ENCODE results near the gene CFD.

Gene CFD

GRCh38 chr19:868458-869244 lies 9.2 kb downstream of the CFD start:
- no peak overlapping the region for H3K4me3 ChIP-seq (ENCODE audit: low read length, poor library complexity, severe bottlenecking)
- no peaks in the 10 kb centered on the region; the same call in 1 of the 2 replicates for H3F3A ChIP-seq (ENCODE audit: low read depth)
- H2AFZ ChIP-seq (ENCODE audit: low read length) = no peak overlapping the region
- no peak overlapping the region for H3K4me2 ChIP-seq (ENCODE audit: low read depth, low read length, poor library complexity, severe bottlenecking)
- no peak for TF ChIP-seq CTCF (conservative IDR thresholded peaks at IDR 0.05; ENCODE audit: low read length)
- TF ChIP-seq EZH2phosphoT487 (IDR thresholded peaks at IDR 0.05; ENCODE audit: borderline replicate concordance) = no peak
- H3K4me1 ChIP-seq (ENCODE audit: insufficient read depth, low read length, poor library complexity, severe bottlenecking) = no peaks in the 10 kb centered on the region
- no peaks in the 10 kb centered on the region for H3K9me2 ChIP-seq (replicated peaks; ENCODE audit: low read depth, low read length)
- no peaks in the 10 kb centered on the region for H4K20me1 ChIP-seq (ENCODE audit: insufficient read depth, low read length, poor library complexity, severe bottlenecking)
- H3K9ac ChIP-seq (ENCODE audit: low read depth, low read length, poor library complexity, severe bottlenecking) = no peak overlapping the region
- H3K79me2 ChIP-seq (ENCODE audit: insufficient read depth, low read length) = no peaks in the 10 kb centered on the region
- H3K36me3 ChIP-seq (ENCODE audit: insufficient read depth, low read length) = no peaks in the 10 kb centered on the region; the same call in 1 of the 2 replicates
- no peaks in the 10 kb centered on the region for H3K27me3 ChIP-seq (ENCODE audit: insufficient read depth, low read length, poor library complexity, severe bottlenecking)
- no peaks in the 10 kb centered on the region for H3K9me3 ChIP-seq (ENCODE audit: insufficient read depth, low read depth, low read length)

- no peak overlapping the region for H2AFZ ChIP-seq (ENCODE audit: low read length)
- TF ChIP-seq EZH2phosphoT487 (IDR thresholded peaks at IDR 0.05; ENCODE audit: borderline replicate concordance) (no peak), CTCF (conservative IDR thresholded peaks at IDR 0.05; ENCODE audit: low read length) (no peak)
- no peaks in the 10 kb centered on the region for H3K27me3 ChIP-seq (ENCODE audit: insufficient read depth, low read length, poor library complexity, severe bottlenecking)
- no peaks in the 10 kb centered on the region; the same call in 1 of the 2 replicates for H3F3A ChIP-seq (ENCODE audit: low read depth)
- no peaks in the 10 kb centered on the region for H3K9me3 ChIP-seq (ENCODE audit: insufficient read depth, low read depth, low read length)
- no peaks in the 10 kb centered on the region for H3K79me2 ChIP-seq (ENCODE audit: insufficient read depth, low read length)
- H3K4me3 ChIP-seq (ENCODE audit: low read length, poor library complexity, severe bottlenecking) = no peak overlapping the region
- no peak overlapping the region for H3K9ac ChIP-seq (ENCODE audit: low read depth, low read length, poor library complexity, severe bottlenecking)
- H3K4me1 ChIP-seq (ENCODE audit: insufficient read depth, low read length, poor library complexity, severe bottlenecking) = no peaks in the 10 kb centered on the region
- H3K36me3 ChIP-seq (ENCODE audit: insufficient read depth, low read length) = no peaks in the 10 kb centered on the region; the same call in 1 of the 2 replicates
- H4K20me1 ChIP-seq (ENCODE audit: insufficient read depth, low read length, poor library complexity, severe bottlenecking) = no peaks in the 10 kb centered on the region
- H3K4me2 ChIP-seq (ENCODE audit: low read depth, low read length, poor library complexity, severe bottlenecking) = no peak overlapping the region
- no peaks in the 10 kb centered on the region for H3K9me2 ChIP-seq (replicated peaks; ENCODE audit: low read depth, low read length)
Measured at GRCh38 chr19:869245-870177, 10.0 kb downstream of the CFD start.

GRCh38 chr19:870314-870713 lies 10.8 kb downstream of the CFD start:
- H2AFZ ChIP-seq (ENCODE audit: low read length) = no peak overlapping the region
- H3K9me2 ChIP-seq (replicated peaks; ENCODE audit: low read depth, low read length) = no peaks in the 10 kb centered on the region
- H3K9me3 ChIP-seq (ENCODE audit: insufficient read depth, low read depth, low read length) = no peaks in the 10 kb centered on the region
- H3K4me3 ChIP-seq (ENCODE audit: low read length, poor library complexity, severe bottlenecking) = no peak overlapping the region
- no peak overlapping the region for H3K4me2 ChIP-seq (ENCODE audit: low read depth, low read length, poor library complexity, severe bottlenecking)
- H3K27me3 ChIP-seq (ENCODE audit: insufficient read depth, low read length, poor library complexity, severe bottlenecking) = no peaks in the 10 kb centered on the region
- no peaks in the 10 kb centered on the region for H4K20me1 ChIP-seq (ENCODE audit: insufficient read depth, low read length, poor library complexity, severe bottlenecking)
- TF ChIP-seq CTCF (conservative IDR thresholded peaks at IDR 0.05; ENCODE audit: low read length) (no peak), EZH2phosphoT487 (IDR thresholded peaks at IDR 0.05; ENCODE audit: borderline replicate concordance) (no peak)
- H3K36me3 ChIP-seq (ENCODE audit: insufficient read depth, low read length) = no peaks in the 10 kb centered on the region; the same call in 1 of the 2 replicates
- no peaks in the 10 kb centered on the region; the same call in 1 of the 2 replicates for H3F3A ChIP-seq (ENCODE audit: low read depth)
- H3K9ac ChIP-seq (ENCODE audit: low read depth, low read length, poor library complexity, severe bottlenecking) = no peak overlapping the region
- no peaks in the 10 kb centered on the region for H3K79me2 ChIP-seq (ENCODE audit: insufficient read depth, low read length)
- no peaks in the 10 kb centered on the region for H3K4me1 ChIP-seq (ENCODE audit: insufficient read depth, low read length, poor library complexity, severe bottlenecking)
